SK-N-SH (cell line): ENCODE measurements around the gene TDP1. TPM values are rescaled to one million over a fixed set of nuclear protein-coding genes. Genes with fewer than 3 reads are reported as not detected.
"Not testable (repeated sequence)": the region's sequence is repeated elsewhere in the genome, so short reads cannot be mapped to it uniquely, and the experiment has no call there.

Experiments
- CTCF ChIA-PET: fragments of 300-600, 350-600 bp; formaldehyde crosslinking; extraction: SDS; loops from one replicate; lab custom pipeline; 2021; lab: Yijun Ruan, JAX
- POLR2A ChIA-PET: fragments of 350-600 bp; sonication (Branson Sonifier 250); formaldehyde crosslinking; extraction: SDS; loops from one replicate; lab custom pipeline; 2020; ENCODE audit warnings: antibody characterized with exemption, inconsistent platforms; lab: Yijun Ruan, JAX
- DNase-seq: peaks from one replicate; pipeline ENCODE4 v3.0.0; 2012
- H2AFZ ChIP-seq: fragments of 200-600 bp; sonication (generic); 2 replicates; pipeline ENCODE4 v1.8.1; 2016; ENCODE audit warnings: antibody characterized with exemption, mild to moderate bottlenecking, low read depth
- H3F3A ChIP-seq: fragments of 200-600 bp; sonication (generic); replicated peaks from 2 replicates; pipeline ENCODE3; 2016; ENCODE audit warnings: antibody characterized with exemption, mild to moderate bottlenecking; ENCODE audit not compliant: insufficient read depth
- H3K27ac ChIP-seq, 2 experiments: fragments of 200-500 bp in 1 of 2; fragments of 200-600 bp in 1 of 2; sonication (Bioruptor generic) in 1 of 2; sonication (generic), shearing (Covaris generic) in 1 of 2; 2 replicates each; pipeline versions ENCODE4 v1.5.1 to v1.6.1; 2014 to 2016; ENCODE audit warnings: low read depth in 2 of 2, inconsistent platforms in 1 of 2, low read length in 1 of 2, mild to moderate bottlenecking in 1 of 2, mixed read lengths in 1 of 2
- H3K27me3 ChIP-seq: fragments of 200-600 bp; sonication (generic), shearing (Covaris generic); 2 replicates; pipeline ENCODE4 v1.6.1; 2016; ENCODE audit warnings: mixed run types; ENCODE audit not compliant: insufficient read depth
- H3K36me3 ChIP-seq, 2 experiments: fragments of 200-500 bp in 1 of 2; fragments of 200-600 bp in 1 of 2; sonication (Bioruptor generic) in 1 of 2; sonication (generic) in 1 of 2; replicated peaks in 1 of 2; 2 replicates each; pipeline versions ENCODE3 to v1.5.1; 2014 to 2016; ENCODE audit warnings: low read length in 1 of 2, mild to moderate bottlenecking in 1 of 2; ENCODE audit not compliant: insufficient read depth in 2 of 2, control insufficient read depth in 1 of 2
- H3K4me1 ChIP-seq, 2 experiments: fragments of 200-500 bp in 1 of 2; fragments of 200-600 bp in 1 of 2; sonication (Bioruptor generic) in 1 of 2; sonication (generic), shearing (Covaris generic) in 1 of 2; 2 replicates each; pipeline versions ENCODE4 v1.5.1 to v1.6.1; 2014 to 2016; ENCODE audit warnings: low read depth in 1 of 2, low read length in 1 of 2, mixed run types in 1 of 2; ENCODE audit not compliant: insufficient read depth in 2 of 2, control insufficient read depth in 1 of 2
- H3K4me2 ChIP-seq: fragments of 200-600 bp; sonication (generic), shearing (Covaris generic); 2 replicates; pipeline ENCODE4 v1.6.1; 2017; ENCODE audit warnings: mixed run types
- H3K4me3 ChIP-seq, 2 experiments: fragments of 200-500 bp in 1 of 2; fragments of 200-600 bp in 1 of 2; sonication (Bioruptor generic) in 1 of 2; sonication (generic), shearing (Covaris generic) in 1 of 2; 2 replicates each; pipeline versions ENCODE4 v1.5.1 to v1.8.1; 2014 to 2016; ENCODE audit warnings: low read depth in 2 of 2, inconsistent platforms in 1 of 2, low read length in 1 of 2, mild to moderate bottlenecking in 1 of 2, mixed read lengths in 1 of 2, moderate library complexity in 1 of 2
- H3K79me2 ChIP-seq: fragments of 200-600 bp; sonication (generic); 2 replicates; pipeline ENCODE4 v1.8.1; 2017; ENCODE audit warnings: mild to moderate bottlenecking; ENCODE audit not compliant: insufficient read depth
- H3K9ac ChIP-seq: fragments of 200-600 bp; sonication (generic); 2 replicates; pipeline ENCODE4 v1.6.1; 2017; ENCODE audit warnings: mixed run types
- H3K9me2 ChIP-seq: fragments of 200-600 bp; sonication (generic); 2 replicates; pipeline ENCODE4 v1.6.1; 2017; ENCODE audit warnings: mixed run types
- H3K9me3 ChIP-seq: fragments of 200-600 bp; sonication (generic); 2 replicates; pipeline ENCODE4 v1.6.1; 2017; ENCODE audit warnings: mixed run types, mild to moderate bottlenecking, moderate library complexity
- H4K20me1 ChIP-seq: fragments of 200-600 bp; sonication (generic); 2 replicates; pipeline ENCODE4 v1.6.1; 2017; ENCODE audit warnings: mild to moderate bottlenecking, mixed run types; ENCODE audit not compliant: insufficient read depth
- EP300 ChIP-seq, 2 experiments: IDR thresholded peaks; 2 replicates each; pipeline versions ENCODE4 v1.4.0 to v1.6.1; 2012; ENCODE audit warnings: borderline replicate concordance in 1 of 2, low read depth in 1 of 2, low read length in 1 of 2
- FOSL2 ChIP-seq: IDR thresholded peaks from 2 replicates; pipeline ENCODE4 v1.4.0; 2012; ENCODE audit warnings: low read depth, mild to moderate bottlenecking, moderate library complexity, borderline replicate concordance
- FOXJ3 ChIP-seq: sonication (generic); formaldehyde crosslinking; IDR thresholded peaks from 2 replicates; pipeline ENCODE4 v1.5.1; 2020; ENCODE audit warnings: mild to moderate bottlenecking, missing genetic modification reagents
- GATA2 ChIP-seq: sonication (generic); formaldehyde crosslinking; IDR thresholded peaks from 2 replicates; pipeline ENCODE4 v1.5.0; 2020; ENCODE audit warnings: mild to moderate bottlenecking, missing genetic modification reagents
- MAX ChIP-seq: IDR thresholded peaks from 2 replicates; pipeline ENCODE4 v1.4.0; 2012; ENCODE audit warnings: low read depth
- MEF2A ChIP-seq: IDR thresholded peaks from 2 replicates; pipeline ENCODE4 v1.4.0; 2012; ENCODE audit warnings: low read depth, borderline replicate concordance
- NFIC ChIP-seq: IDR thresholded peaks from 2 replicates; pipeline ENCODE4 v1.4.0; 2012; ENCODE audit warnings: borderline replicate concordance
- NRF1 ChIP-seq: IDR thresholded peaks from 2 replicates; pipeline ENCODE4 v1.6.1; 2012; ENCODE audit warnings: low read depth, mild to moderate bottlenecking, low read length
- RCOR1 ChIP-seq: fragments of 150-350 bp; IDR thresholded peaks from 2 replicates; pipeline ENCODE4 v1.6.1; 2017; ENCODE audit warnings: antibody characterized with exemption, low read length
- TCF12 ChIP-seq: IDR thresholded peaks from 2 replicates; pipeline ENCODE4 v1.4.0; 2012
- TEAD4 ChIP-seq: IDR thresholded peaks from 2 replicates; pipeline ENCODE4 v1.4.0; 2012; ENCODE audit warnings: mild to moderate bottlenecking, borderline replicate concordance; ENCODE audit not compliant: insufficient read depth
- USF1 ChIP-seq: IDR thresholded peaks from 2 replicates; pipeline ENCODE4 v1.4.0; 2012; ENCODE audit warnings: low read depth, borderline replicate concordance
- YY1 ChIP-seq: IDR thresholded peaks from 2 replicates; pipeline ENCODE4 v1.4.0; 2012; ENCODE audit warnings: low read depth, mild to moderate bottlenecking
- WGBS: methylation state at CpG from one replicate; pipeline ENCODE4 v1.1.6; 2017; ENCODE audit warnings: low lambda C conversion rate; 5-methylcytosine and 5-hydroxymethylcytosine counted together
- polyA plus RNA-seq, 3 experiments: library from polyadenylated mRNA; depleted of rRNA; stranded (reverse); fragments of >200 nt; gene quantifications; 2 replicates each; pipeline ENCODE4 v1.2.3, GENCODE V29; 2012
- TF ChIP-seq, protein P1 (sequence below): fragments of 150-350 bp; IDR thresholded peaks from 2 replicates; pipeline ENCODE4 v1.6.1; 2017; ENCODE audit warnings: antibody characterized with exemption, low read length, low read depth, borderline replicate concordance
- TF ChIP-seq, protein P2 (sequence below): fragments of 200-600 bp; sonication (generic); IDR thresholded peaks from 2 replicates; pipeline ENCODE4 v1.6.1; 2017; ENCODE audit warnings: antibody characterized with exemption, mild to moderate bottlenecking, moderate library complexity
- TF ChIP-seq, protein P3 (sequence below): fragments of 150-350 bp; IDR thresholded peaks from 2 replicates; pipeline ENCODE4 v1.6.1; 2016; ENCODE audit warnings: mild to moderate bottlenecking, low read depth, low read length

Gene TDP1
- polyA plus RNA-seq, 1 of the 3 experiments (the other 2 are of a cell fraction) = 14.5 TPM

- TF ChIP-seq TEAD4 = no peak
- no peak for TF ChIP-seq YY1
- TF ChIP-seq TCF12 = no peak
- TF ChIP-seq FOSL2 = no peak
Observed at GRCh38 chr14:90079576-90079975, 123.8 kb downstream of the TDP1 start (continued).

GRCh38 chr14:90087433-90087832 is 131.7 kb downstream of the TDP1 start:
- WGBS = 42% methylated on average over 6 of the region's 6 CpGs
- peaks cover 0 to 3% of the 10 kb centered on the region in 2 experiments; a peak in 1 of 4 replicates for H3K4me1 ChIP-seq
- no peak for TF ChIP-seq TEAD4
- no peak for TF ChIP-seq MAX
- TF ChIP-seq USF1 = no peak
- no peak for TF ChIP-seq NFIC
- no peak for TF ChIP-seq RCOR1
- TF ChIP-seq, protein P1, sequence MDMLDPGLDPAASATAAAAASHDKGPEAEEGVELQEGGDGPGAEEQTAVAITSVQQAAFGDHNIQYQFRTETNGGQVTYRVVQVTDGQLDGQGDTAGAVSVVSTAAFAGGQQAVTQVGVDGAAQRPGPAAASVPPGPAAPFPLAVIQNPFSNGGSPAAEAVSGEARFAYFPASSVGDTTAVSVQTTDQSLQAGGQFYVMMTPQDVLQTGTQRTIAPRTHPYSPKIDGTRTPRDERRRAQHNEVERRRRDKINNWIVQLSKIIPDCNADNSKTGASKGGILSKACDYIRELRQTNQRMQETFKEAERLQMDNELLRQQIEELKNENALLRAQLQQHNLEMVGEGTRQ = no peak
- ChIA-PET CTCF (no interaction called here), POLR2A (no interaction called here)
- H4K20me1 ChIP-seq = no peaks in the 10 kb centered on the region
- no peak overlapping the region for H3K4me2 ChIP-seq
- H3K9me3 ChIP-seq = no peaks in the 10 kb centered on the region
- no peaks in the 10 kb centered on the region for H3K9me2 ChIP-seq
- no peaks in the 10 kb centered on the region for H3K36me3 ChIP-seq
- no peaks in the 10 kb centered on the region for H3K79me2 ChIP-seq
- H2AFZ ChIP-seq = no peak overlapping the region
- DNase-seq = no peak
- no peak overlapping the region for H3K27ac ChIP-seq
- no peaks in the 10 kb centered on the region; the same call in 1 of the 2 replicates for H3K27me3 ChIP-seq
- H3K9ac ChIP-seq = no peak overlapping the region
- H3F3A ChIP-seq = no peaks in the 10 kb centered on the region
- H3K4me3 ChIP-seq = no peak overlapping the region

DNA sequence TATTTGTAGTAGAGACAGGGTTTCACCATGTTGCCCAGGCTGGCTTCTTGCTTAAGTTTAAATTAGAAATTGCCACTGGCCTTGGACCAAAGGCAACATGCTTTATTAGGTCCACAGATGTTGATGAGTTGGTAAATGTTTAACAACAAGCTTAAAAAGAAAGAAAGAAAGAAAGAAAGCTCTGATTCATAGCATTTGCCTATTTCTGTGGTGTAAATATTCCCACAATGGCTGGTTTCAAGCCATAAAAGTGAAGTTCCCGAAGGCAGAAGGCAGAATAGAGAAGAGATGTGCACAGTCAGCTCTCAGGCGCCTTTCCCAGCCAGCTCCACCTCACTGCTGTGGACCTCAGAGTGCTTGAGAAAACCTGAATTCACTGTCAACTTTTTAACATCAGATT is 132.4 kb downstream of the TDP1 start:
- TF ChIP-seq MEF2A (no peak), GATA2 (CRISPR knock-in tag) (no peak), EP300 (IDR thresholded peaks at IDR 0.05; ENCODE audit: borderline replicate concordance in 1 of 2, low read depth in 1 of 2, low read length in 1 of 2) (no peak), FOXJ3 (CRISPR knock-in tag) (no peak), NRF1 (no peak), RCOR1 (no peak)
- TF ChIP-seq, protein P2, sequence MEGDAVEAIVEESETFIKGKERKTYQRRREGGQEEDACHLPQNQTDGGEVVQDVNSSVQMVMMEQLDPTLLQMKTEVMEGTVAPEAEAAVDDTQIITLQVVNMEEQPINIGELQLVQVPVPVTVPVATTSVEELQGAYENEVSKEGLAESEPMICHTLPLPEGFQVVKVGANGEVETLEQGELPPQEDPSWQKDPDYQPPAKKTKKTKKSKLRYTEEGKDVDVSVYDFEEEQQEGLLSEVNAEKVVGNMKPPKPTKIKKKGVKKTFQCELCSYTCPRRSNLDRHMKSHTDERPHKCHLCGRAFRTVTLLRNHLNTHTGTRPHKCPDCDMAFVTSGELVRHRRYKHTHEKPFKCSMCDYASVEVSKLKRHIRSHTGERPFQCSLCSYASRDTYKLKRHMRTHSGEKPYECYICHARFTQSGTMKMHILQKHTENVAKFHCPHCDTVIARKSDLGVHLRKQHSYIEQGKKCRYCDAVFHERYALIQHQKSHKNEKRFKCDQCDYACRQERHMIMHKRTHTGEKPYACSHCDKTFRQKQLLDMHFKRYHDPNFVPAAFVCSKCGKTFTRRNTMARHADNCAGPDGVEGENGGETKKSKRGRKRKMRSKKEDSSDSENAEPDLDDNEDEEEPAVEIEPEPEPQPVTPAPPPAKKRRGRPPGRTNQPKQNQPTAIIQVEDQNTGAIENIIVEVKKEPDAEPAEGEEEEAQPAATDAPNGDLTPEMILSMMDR = no peak
- TF ChIP-seq, protein P3, sequence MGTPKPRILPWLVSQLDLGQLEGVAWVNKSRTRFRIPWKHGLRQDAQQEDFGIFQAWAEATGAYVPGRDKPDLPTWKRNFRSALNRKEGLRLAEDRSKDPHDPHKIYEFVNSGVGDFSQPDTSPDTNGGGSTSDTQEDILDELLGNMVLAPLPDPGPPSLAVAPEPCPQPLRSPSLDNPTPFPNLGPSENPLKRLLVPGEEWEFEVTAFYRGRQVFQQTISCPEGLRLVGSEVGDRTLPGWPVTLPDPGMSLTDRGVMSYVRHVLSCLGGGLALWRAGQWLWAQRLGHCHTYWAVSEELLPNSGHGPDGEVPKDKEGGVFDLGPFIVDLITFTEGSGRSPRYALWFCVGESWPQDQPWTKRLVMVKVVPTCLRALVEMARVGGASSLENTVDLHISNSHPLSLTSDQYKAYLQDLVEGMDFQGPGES = no peak
- no peaks in the 10 kb centered on the region for H3K9me3 ChIP-seq
- no peaks in the 10 kb centered on the region; the same call in 1 of the 2 replicates for H3K27me3 ChIP-seq
- 23% methylated on average over 2 of the region's 2 CpGs for WGBS
- H4K20me1 ChIP-seq = no peaks in the 10 kb centered on the region
- DNase-seq = no peak
- H3K4me2 ChIP-seq = no peak overlapping the region
- no peak overlapping the region for H2AFZ ChIP-seq
- no peaks in the 10 kb centered on the region for H3K9me2 ChIP-seq
- H3K4me1 ChIP-seq = peaks cover 0 to 3% of the 10 kb centered on the region in 2 experiments; a peak in 1 of 4 replicates
- H3F3A ChIP-seq = no peaks in the 10 kb centered on the region
- no peak overlapping the region for H3K4me3 ChIP-seq
- no peaks in the 10 kb centered on the region for H3K36me3 ChIP-seq
- ChIA-PET CTCF (no interaction called here), POLR2A (no interaction called here)
- no peak overlapping the region for H3K27ac ChIP-seq
- H3K79me2 ChIP-seq = no peaks in the 10 kb centered on the region
- no peak overlapping the region for H3K9ac ChIP-seq

DNA sequence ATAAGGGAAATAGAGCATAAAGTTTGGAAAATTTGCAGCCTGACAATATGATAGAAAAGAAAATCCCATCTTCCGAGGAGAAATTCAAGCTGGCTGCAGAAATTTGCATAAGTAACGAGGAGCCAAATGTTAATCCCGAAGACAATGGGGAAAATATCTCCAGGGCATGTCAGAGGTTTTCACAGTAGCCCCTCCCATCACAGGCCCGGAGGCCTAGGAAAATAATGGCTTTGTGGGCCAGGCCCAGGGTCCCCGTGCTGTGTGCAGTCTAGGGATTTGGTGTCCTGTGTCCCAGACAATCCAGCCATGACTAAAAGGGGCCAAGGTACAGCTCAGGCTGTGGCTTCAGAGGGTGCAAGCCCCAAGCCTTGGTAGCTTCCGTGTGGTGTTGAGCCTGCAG is 133.8 kb downstream of the TDP1 start:
- H3K36me3 ChIP-seq, H3K9me2 ChIP-seq, H3K4me2 ChIP-seq, H3K79me2 ChIP-seq, H3K4me1 ChIP-seq, DNase-seq, H4K20me1 ChIP-seq, H3K4me3 ChIP-seq, H3F3A ChIP-seq, POLR2A ChIA-PET, H3K27me3 ChIP-seq, CTCF ChIA-PET, H3K9me3 ChIP-seq, H3K9ac ChIP-seq, H3K27ac ChIP-seq, H2AFZ ChIP-seq: not testable (repeated sequence)
- 29% methylated on average over 6 of the region's 6 CpGs for WGBS
